HG02798 (cell line): Measurements from ENCODE around the gene BLTP1.

Experiments
- ATAC-seq: cut with Tn5 transposase; IDR thresholded peaks from one replicate; pipeline ENCODE4 v1.9.1; 2021; ENCODE audit warnings: mild to moderate bottlenecking; ENCODE audit not compliant: unreplicated experiment, poor library complexity

BLTP1 gene

DNA sequence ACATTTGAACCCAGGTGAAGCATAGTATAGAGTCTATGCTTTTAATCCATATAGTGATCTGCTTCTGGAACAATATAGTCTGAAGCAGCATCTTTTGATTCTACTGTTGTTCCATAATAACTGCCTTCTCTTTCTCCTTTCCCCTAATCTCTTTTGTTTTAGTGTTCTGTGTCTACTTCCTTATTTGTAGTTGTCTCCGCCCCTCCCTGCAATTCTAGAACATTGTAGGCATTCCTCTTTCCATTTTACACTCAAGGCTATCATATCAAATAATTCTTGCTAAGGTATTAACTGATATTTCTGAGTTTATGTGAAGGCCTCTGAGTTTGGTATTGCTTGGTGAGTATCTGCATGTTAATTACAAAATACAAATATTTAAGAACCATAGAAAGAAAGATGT is 11.6 kb downstream of the BLTP1 start:
- ATAC-seq, result no peak

GRCh38 chr4:122167369-122167768 is 15.2 kb downstream of the BLTP1 start:
- no peak for ATAC-seq

DNA sequence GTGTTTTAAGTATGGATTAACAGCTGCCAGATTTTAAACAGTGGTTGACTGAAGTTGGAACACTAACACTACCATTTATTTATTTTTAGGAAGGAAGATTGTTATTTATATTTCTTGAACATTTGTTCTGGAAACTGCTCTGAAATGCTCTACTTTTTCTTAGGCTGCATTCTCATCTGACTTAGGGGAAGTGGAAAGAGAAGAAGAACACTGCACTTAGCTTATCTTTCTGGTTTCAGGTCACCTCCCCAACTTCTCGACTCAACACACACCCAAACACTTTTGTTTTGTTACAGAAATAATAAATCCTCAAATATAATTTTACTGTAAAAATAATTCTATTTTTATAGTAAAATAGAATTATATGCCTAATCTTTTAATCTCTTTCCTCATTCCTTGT is 18.6 kb downstream of the BLTP1 start:
- no peak for ATAC-seq

DNA sequence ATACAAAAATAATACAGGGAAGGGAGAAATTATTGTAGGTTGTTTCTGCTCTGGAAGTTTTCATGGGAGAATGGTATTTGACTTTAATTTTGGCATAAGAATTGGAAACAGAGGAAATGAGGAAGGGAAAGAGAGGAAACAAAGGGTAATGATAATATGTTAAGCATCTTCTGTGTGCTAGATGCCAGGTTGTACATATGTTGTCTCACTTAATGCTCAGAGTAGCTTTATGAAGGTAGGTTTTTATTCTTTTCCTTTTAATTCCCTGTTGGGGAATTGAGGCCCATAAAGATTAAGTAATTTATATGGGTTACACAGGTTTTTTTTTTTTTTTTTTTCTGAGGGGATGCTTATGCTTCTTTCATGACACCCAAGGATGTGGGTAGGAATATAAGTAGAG is 19.2 kb downstream of the BLTP1 start:
- no peak for ATAC-seq

GRCh38 chr4:122172266-122172665 is 20.1 kb downstream of the BLTP1 start:
- no peak for ATAC-seq

GRCh38 chr4:122178961-122179360 is 26.8 kb downstream of the BLTP1 start:
- no peak for ATAC-seq

DNA sequence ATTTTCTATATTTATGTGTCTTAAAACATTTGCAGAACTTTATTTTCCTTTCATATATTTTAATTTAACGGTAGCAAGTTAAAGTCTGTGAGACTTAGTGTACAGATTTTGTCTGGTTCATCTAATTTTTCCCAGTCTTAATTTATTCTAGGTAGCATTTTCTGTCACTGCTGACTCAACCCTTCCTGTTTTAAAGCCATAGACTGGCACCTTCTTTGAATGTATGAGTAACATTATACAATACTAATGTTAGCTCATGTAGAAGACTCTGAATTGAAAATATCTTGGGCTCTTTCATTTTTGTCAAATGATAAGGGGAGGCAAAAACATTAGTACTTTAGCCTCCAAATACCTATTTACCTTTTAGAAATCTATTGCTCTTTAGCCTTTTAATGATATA is 43.6 kb downstream of the BLTP1 start:
- no peak for ATAC-seq
